ENCODE data around the gene SNF8. TPM values are rescaled to one million over a fixed set of nuclear protein-coding genes. Genes with fewer than 3 reads are reported as not detected.
A peak's percentile ranks its signal among the peaks of the same experiment; 100 is the strongest.

Gene SNF8
- total and polyA plus RNA-seq, 9 of the 15 experiments (the other 6 are each of a cell fraction or from before 2014, with no cell fraction given) = 6.9 to 149 (median 117) TPM

- peak; percentile 37; the same call in 1 of the 2 replicates for TF ChIP-seq ZBTB7A (IDR thresholded peaks at IDR 0.05; ENCODE audit: borderline replicate concordance, control insufficient read depth, low read depth, low read length)
- no peak for TF ChIP-seq ZNF518B (CRISPR knock-in tag; IDR thresholded peaks at IDR 0.05)
- no peak for TF ChIP-seq SNAPC5 (CRISPR knock-in tag; IDR thresholded peaks at IDR 0.05)
- TF ChIP-seq ZBTB17 (CRISPR knock-in tag; IDR thresholded peaks at IDR 0.05) = 0 out of 2 replicates have a peak, but pooled peaks have one; percentile 69
- TF ChIP-seq ZBTB11 (CRISPR knock-in tag; IDR thresholded peaks at IDR 0.05) = peak in 2 of 3 experiments; percentile 15 to 70; a peak in 3 of 6 replicates
- peak; percentile 72 for TF ChIP-seq SAP30 (IDR thresholded peaks at IDR 0.05; ENCODE audit: borderline replicate concordance, insufficient read depth, low read depth, low read length, poor library complexity, severe bottlenecking)
- TF ChIP-seq ZBTB8A (IDR thresholded peaks at IDR 0.05; ENCODE audit: partially characterized antibody) = no peak
- 0 out of 2 replicates have a peak, but pooled peaks have one; percentile 31 for TF ChIP-seq ZNF766 (CRISPR knock-in tag; conservative IDR thresholded peaks at IDR 0.05)
- no peak for TF ChIP-seq KLF10 (CRISPR knock-in tag; IDR thresholded peaks at IDR 0.05)
- TF ChIP-seq ZNF699 (CRISPR knock-in tag; IDR thresholded peaks at IDR 0.05; ENCODE audit: insufficient replicate concordance) = no peak
- TF ChIP-seq MECOM (CRISPR knock-in tag; IDR thresholded peaks at IDR 0.05) = no peak
- TF ChIP-seq SIX5 (IDR thresholded peaks at IDR 0.05; ENCODE audit: borderline replicate concordance in 1 of 2, insufficient read depth in 1 of 2, low read depth in 1 of 2, low read length in 2 of 2) = no peak
- TF ChIP-seq GTF2E2 (tag; IDR thresholded peaks at IDR 0.05) = peak; percentile 94
- TF ChIP-seq RNF2 (IDR thresholded peaks at IDR 0.05) = 0 out of 2 replicates have a peak, but pooled peaks have one; percentile 47
- TF ChIP-seq NFE2 (IDR thresholded peaks at IDR 0.05; ENCODE audit: low read depth) = no peak
- peak; percentile 93 for TF ChIP-seq SUPT5H (IDR thresholded peaks at IDR 0.05)
- no peak for TF ChIP-seq ZFP1 (CRISPR knock-in tag; IDR thresholded peaks at IDR 0.05)
- TF ChIP-seq MCM7 (IDR thresholded peaks at IDR 0.05) = no peak
- TF ChIP-seq ELF2 (CRISPR knock-in tag; IDR thresholded peaks at IDR 0.05) = peak; percentile 80
- no peak for TF ChIP-seq ATF1 (CRISPR knock-in tag; IDR thresholded peaks at IDR 0.05)
- TF ChIP-seq ATF1 (tag; IDR thresholded peaks at IDR 0.05) = peak; percentile 55
- TF ChIP-seq C11orf30 (IDR thresholded peaks at IDR 0.05; ENCODE audit: low read depth) = peak; percentile 62
These were observed 36.4 kb downstream of the SNF8 start, which contains the start of gene UBE2Z (continued) for GRCh38 chr17:48908047-48908843.
